RWPE1 (cell line): ENCODE measurements around the gene PALM2AKAP2.

ENCODE experiments used
- CTCF ChIA-PET: fragments of 350-600 bp; sonication (Branson Sonifier 250); formaldehyde crosslinking; extraction: SDS; loops from one replicate; lab custom pipeline; 2021; lab: Yijun Ruan, JAX
- POLR2A ChIA-PET: fragments of 400-600 bp; formaldehyde crosslinking; extraction: SDS; loops from one replicate; lab custom pipeline; 2020; ENCODE audit warnings: antibody characterized with exemption; ENCODE audit not compliant: low non-redundant PET; lab: Yijun Ruan, JAX
- DNase-seq: peaks from one replicate; pipeline ENCODE4 v3.0.0; 2012; ENCODE audit warnings: low spot score
- H3K27ac ChIP-seq: fragments of 450-650 bp; 2 replicates; pipeline ENCODE4 v1.5.1; 2017
- CTCF ChIP-seq: fragments of 450-650 bp; conservative IDR thresholded peaks from 2 replicates; pipeline ENCODE4 v1.5.1; 2017; ENCODE audit warnings: low read depth, mild to moderate bottlenecking

The PALM2AKAP2 gene

GRCh38 chr9:109791003-109791677 lies 11.1 kb downstream of the PALM2AKAP2 start:
- no peak overlapping the region for H3K27ac ChIP-seq
- POLR2A ChIA-PET = no interaction called here
- CTCF ChIA-PET = interaction anchor here (0.5 kb wide), 1 partner anchor 101 kb away, joined by 3 read pairs; no protein-coding TSS in a partner anchor
- DNase-seq = no peak
- no peak for TF ChIP-seq CTCF

- DNase-seq = no peak
- ChIA-PET CTCF (no interaction called here), POLR2A (no interaction called here)
- no peak for TF ChIP-seq CTCF
- H3K27ac ChIP-seq = no peak overlapping the region
Measured at GRCh38 chr9:109791747-109792146, 11.7 kb downstream of the PALM2AKAP2 start.

GRCh38 chr9:109792951-109793546 lies 13.1 kb downstream of the PALM2AKAP2 start:
- CTCF ChIA-PET = no interaction called here
- DNase-seq = peak; percentile 97

GRCh38 chr9:109793921-109794320 lies 13.9 kb downstream of the PALM2AKAP2 start:
- H3K27ac ChIP-seq = no peak overlapping the region
- ChIA-PET POLR2A (no interaction called here), CTCF (no interaction called here)
- no peak for TF ChIP-seq CTCF
- no peak for DNase-seq

More at GRCh38 chr9:109792951-109793546, 13.1 kb downstream of the PALM2AKAP2 start:
- POLR2A ChIA-PET = no interaction called here
- H3K27ac ChIP-seq = no peak overlapping the region
- no peak for TF ChIP-seq CTCF

GRCh38 chr9:109794361-109795012 lies 14.5 kb downstream of the PALM2AKAP2 start:
- TF ChIP-seq CTCF = no peak
- no peak overlapping the region for H3K27ac ChIP-seq
- ChIA-PET POLR2A (no interaction called here), CTCF (interaction anchor here (1.0 kb wide), 1 partner anchor 24 kb away, joined by 3 read pairs; no protein-coding TSS in a partner anchor)
- no peak for DNase-seq

- POLR2A ChIA-PET = no interaction called here
- DNase-seq = no peak
- CTCF ChIA-PET = interaction anchor here (1.0 kb wide), 1 partner anchor 23 kb away, joined by 3 read pairs; no protein-coding TSS in a partner anchor
Measured at GRCh38 chr9:109795613-109796012, 15.6 kb downstream of the PALM2AKAP2 start.

More at GRCh38 chr9:109795613-109796012, 15.6 kb downstream of the PALM2AKAP2 start:
- no peak overlapping the region for H3K27ac ChIP-seq
- no peak for TF ChIP-seq CTCF
